A673 (cell line): ENCODE data around the gene NRXN3.

ENCODE experiments used
- EZH2 ChIP-seq: fragments of 200-600 bp; sonication (generic); IDR thresholded peaks from 2 replicates; pipeline ENCODE4 v1.6.1; 2017; ENCODE audit warnings: borderline replicate concordance, low read depth, mild to moderate bottlenecking, mixed read lengths, antibody characterized with exemption, low read length; ENCODE audit not compliant: poor library complexity, severe bottlenecking
- TF ChIP-seq, protein P1 (sequence below): fragments of 300-800, 200-600 bp; sonication (generic); conservative IDR thresholded peaks from 2 replicates; pipeline ENCODE4 v1.5.1; 2017; ENCODE audit warnings: low read depth, mild to moderate bottlenecking, antibody characterized with exemption, low read length, moderate library complexity, mixed read lengths

- TF ChIP-seq, protein P1, sequence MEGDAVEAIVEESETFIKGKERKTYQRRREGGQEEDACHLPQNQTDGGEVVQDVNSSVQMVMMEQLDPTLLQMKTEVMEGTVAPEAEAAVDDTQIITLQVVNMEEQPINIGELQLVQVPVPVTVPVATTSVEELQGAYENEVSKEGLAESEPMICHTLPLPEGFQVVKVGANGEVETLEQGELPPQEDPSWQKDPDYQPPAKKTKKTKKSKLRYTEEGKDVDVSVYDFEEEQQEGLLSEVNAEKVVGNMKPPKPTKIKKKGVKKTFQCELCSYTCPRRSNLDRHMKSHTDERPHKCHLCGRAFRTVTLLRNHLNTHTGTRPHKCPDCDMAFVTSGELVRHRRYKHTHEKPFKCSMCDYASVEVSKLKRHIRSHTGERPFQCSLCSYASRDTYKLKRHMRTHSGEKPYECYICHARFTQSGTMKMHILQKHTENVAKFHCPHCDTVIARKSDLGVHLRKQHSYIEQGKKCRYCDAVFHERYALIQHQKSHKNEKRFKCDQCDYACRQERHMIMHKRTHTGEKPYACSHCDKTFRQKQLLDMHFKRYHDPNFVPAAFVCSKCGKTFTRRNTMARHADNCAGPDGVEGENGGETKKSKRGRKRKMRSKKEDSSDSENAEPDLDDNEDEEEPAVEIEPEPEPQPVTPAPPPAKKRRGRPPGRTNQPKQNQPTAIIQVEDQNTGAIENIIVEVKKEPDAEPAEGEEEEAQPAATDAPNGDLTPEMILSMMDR = no peak
- no peak for TF ChIP-seq EZH2
Measured at GRCh38 chr14:79564371-79564770, 1394.2 kb downstream of the NRXN3 start.
